Measurements from ENCODE around the gene SLC39A12.

DNA sequence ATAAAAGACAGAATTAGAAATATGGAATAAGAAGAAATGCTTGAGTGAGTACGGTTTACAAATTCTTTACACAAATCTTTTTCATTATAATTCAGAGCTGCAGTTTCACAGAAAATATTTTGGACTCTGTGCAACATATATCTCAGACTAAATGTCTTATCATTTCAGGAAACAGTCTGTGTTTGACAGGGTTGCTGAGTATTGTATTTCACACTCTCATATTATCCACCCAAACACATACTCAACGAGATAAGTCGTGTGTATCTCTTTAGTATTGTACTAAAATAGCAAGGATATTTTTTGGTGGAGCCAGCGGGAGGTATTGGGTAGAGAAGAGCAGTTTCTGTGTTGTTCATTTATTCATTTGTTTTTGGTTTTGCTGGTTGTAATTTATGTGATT, 39.0 kb upstream of the SLC39A12 start:
- TF ChIP-seq, protein P1, sequence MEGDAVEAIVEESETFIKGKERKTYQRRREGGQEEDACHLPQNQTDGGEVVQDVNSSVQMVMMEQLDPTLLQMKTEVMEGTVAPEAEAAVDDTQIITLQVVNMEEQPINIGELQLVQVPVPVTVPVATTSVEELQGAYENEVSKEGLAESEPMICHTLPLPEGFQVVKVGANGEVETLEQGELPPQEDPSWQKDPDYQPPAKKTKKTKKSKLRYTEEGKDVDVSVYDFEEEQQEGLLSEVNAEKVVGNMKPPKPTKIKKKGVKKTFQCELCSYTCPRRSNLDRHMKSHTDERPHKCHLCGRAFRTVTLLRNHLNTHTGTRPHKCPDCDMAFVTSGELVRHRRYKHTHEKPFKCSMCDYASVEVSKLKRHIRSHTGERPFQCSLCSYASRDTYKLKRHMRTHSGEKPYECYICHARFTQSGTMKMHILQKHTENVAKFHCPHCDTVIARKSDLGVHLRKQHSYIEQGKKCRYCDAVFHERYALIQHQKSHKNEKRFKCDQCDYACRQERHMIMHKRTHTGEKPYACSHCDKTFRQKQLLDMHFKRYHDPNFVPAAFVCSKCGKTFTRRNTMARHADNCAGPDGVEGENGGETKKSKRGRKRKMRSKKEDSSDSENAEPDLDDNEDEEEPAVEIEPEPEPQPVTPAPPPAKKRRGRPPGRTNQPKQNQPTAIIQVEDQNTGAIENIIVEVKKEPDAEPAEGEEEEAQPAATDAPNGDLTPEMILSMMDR (IDR thresholded peaks at IDR 0.05 in 4 of 5, conservative IDR thresholded peaks at IDR 0.05 in 1 of 5), result no peak
- TF ChIP-seq POLR2A (IDR thresholded peaks at IDR 0.05), result no peak
